Measurements from ENCODE around the gene MAJIN. TPM values are rescaled to one million over a fixed set of nuclear protein-coding genes. Genes with fewer than 3 reads are reported as not detected.

MAJIN gene
- total RNA-seq, 1 experiment from 2014 or later, result not detected

- Mint-ChIP-seq H3K4me1 (ENCODE audit: low read depth, unreplicated experiment) (peaks cover 12% of the 10 kb centered on the region), H3K27ac (ENCODE audit: unreplicated experiment) (no peak overlapping the region), H3K36me3 (ENCODE audit: insufficient read depth, unreplicated experiment) (peaks cover 16% of the 10 kb centered on the region), H3K4me3 (ENCODE audit: unreplicated experiment) (no peak overlapping the region), H3K9me3 (ENCODE audit: unreplicated experiment) (no peaks in the 10 kb centered on the region), H3K27me3 (ENCODE audit: insufficient read depth, unreplicated experiment) (no peaks in the 10 kb centered on the region)
- Histone ChIP-seq H3K9me3 (no peaks in the 10 kb centered on the region), H3K4me1 (peaks cover 7% of the 10 kb centered on the region), H3K36me3 (ENCODE audit: control insufficient read depth, insufficient read depth, low read length) (peaks cover 4% of the 10 kb centered on the region; the same call in 1 of the 2 replicates), H3K27me3 (replicated peaks; ENCODE audit: control insufficient read depth, insufficient read depth, low read length) (no peaks in the 10 kb centered on the region), H3K4me3 (ENCODE audit: low read depth, low read length) (no peak overlapping the region)
- TF ChIP-seq CTCF (IDR thresholded peaks at IDR 0.05; ENCODE audit: insufficient read depth in 1 of 2, low read depth in 1 of 2, low read length in 1 of 2, severe bottlenecking in 1 of 2, unreplicated experiment in 1 of 2), result no peak
- intact Hi-C loops (cut with micrococcal nuclease; ENCODE audit: unreplicated experiment), result no loop called here
- POLR2A ChIA-PET, result no interaction called here
- BruUV-seq (replicated peaks), result no TSS peak
- DNase-seq, result no peak
- CTCF ChIA-PET, result no interaction called here
These were observed 47.9 kb upstream of the MAJIN start for GRCh38 chr11:65019824-65020223.

DNA sequence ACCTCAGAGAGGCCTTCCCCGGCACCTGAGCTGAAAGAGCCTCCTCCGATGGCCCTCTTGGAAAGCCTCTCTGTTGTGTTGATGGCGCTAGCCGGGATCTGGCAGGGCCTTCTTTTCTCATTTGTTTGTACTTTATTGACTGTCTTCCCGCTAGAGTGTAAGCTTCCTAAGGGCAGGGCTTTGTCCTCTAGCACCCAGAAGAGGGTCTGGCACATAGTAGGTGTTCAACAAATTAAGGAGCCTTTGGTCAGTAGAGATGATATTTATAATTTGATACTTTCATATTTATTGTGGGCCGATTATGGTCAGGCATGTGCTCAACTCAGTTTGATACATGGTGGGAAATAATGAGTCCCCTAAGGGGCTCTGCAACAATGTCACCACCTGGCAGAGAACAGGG is 46.0 kb upstream of the MAJIN start:
- Histone ChIP-seq H3K4me1 (peaks cover 12% of the 10 kb centered on the region), H3K36me3 (ENCODE audit: control insufficient read depth, insufficient read depth, low read length) (peaks cover 4% of the 10 kb centered on the region; the same call in 1 of the 2 replicates), H3K4me3 (ENCODE audit: low read depth, low read length) (no peak overlapping the region), H3K9me3 (no peaks in the 10 kb centered on the region), H3K27me3 (replicated peaks; ENCODE audit: control insufficient read depth, insufficient read depth, low read length) (no peaks in the 10 kb centered on the region)
- Mint-ChIP-seq H3K27me3 (ENCODE audit: insufficient read depth, unreplicated experiment) (no peaks in the 10 kb centered on the region), H3K9me3 (ENCODE audit: unreplicated experiment) (no peaks in the 10 kb centered on the region), H3K4me1 (ENCODE audit: low read depth, unreplicated experiment) (peaks cover 17% of the 10 kb centered on the region), H3K27ac (ENCODE audit: unreplicated experiment) (no peak overlapping the region), H3K36me3 (ENCODE audit: insufficient read depth, unreplicated experiment) (peaks cover 29% of the 10 kb centered on the region), H3K4me3 (ENCODE audit: unreplicated experiment) (no peak overlapping the region)
- no peak for TF ChIP-seq CTCF (IDR thresholded peaks at IDR 0.05; ENCODE audit: insufficient read depth in 1 of 2, low read depth in 1 of 2, low read length in 1 of 2, severe bottlenecking in 1 of 2, unreplicated experiment in 1 of 2)
- DNase-seq, result no peak
- ChIA-PET CTCF (no interaction called here), POLR2A (no interaction called here)
- intact Hi-C loops (cut with micrococcal nuclease; ENCODE audit: unreplicated experiment), result no loop called here
- BruUV-seq (replicated peaks), result no TSS peak

DNA sequence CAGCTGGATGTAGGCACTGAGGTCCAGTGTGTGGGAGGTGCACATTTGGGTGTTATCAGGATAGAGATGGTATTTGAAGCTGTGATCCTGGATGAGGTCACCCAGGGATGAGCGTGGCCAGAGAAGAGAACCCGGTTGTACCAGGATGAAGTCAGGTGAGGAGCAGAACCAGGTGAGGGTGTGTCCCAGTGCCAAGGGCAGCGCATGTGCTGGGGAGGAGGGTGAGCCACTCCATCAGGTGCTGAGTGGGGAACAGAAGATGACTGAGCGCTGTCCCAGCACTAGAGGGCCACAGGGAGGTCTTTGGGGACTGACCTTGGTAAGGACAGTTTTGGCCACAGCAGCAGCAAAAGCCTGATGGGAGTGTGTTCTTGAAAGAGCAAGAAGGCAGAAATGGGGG is 44.8 kb upstream of the MAJIN start:
- peak in 1 of 2 experiments; percentile 24 for TF ChIP-seq CTCF (IDR thresholded peaks at IDR 0.05; ENCODE audit: insufficient read depth in 1 of 2, low read depth in 1 of 2, low read length in 1 of 2, severe bottlenecking in 1 of 2, unreplicated experiment in 1 of 2)
- H3K9me3 Mint-ChIP-seq (ENCODE audit: unreplicated experiment), result no peaks in the 10 kb centered on the region
- DNase-seq, result no peak
- Histone ChIP-seq H3K27me3 (replicated peaks; ENCODE audit: control insufficient read depth, insufficient read depth, low read length) (no peaks in the 10 kb centered on the region), H3K36me3 (ENCODE audit: control insufficient read depth, insufficient read depth, low read length) (peaks cover 4% of the 10 kb centered on the region; the same call in 1 of the 2 replicates), H3K4me1 (peaks cover 16% of the 10 kb centered on the region), H3K4me3 (ENCODE audit: low read depth, low read length) (no peak overlapping the region), H3K9me3 (no peaks in the 10 kb centered on the region)
- H3K27ac Mint-ChIP-seq (ENCODE audit: unreplicated experiment), result no peak overlapping the region
- H3K27me3 Mint-ChIP-seq (ENCODE audit: insufficient read depth, unreplicated experiment), result no peaks in the 10 kb centered on the region
- no peak overlapping the region for H3K4me3 Mint-ChIP-seq (ENCODE audit: unreplicated experiment)
- H3K36me3 Mint-ChIP-seq (ENCODE audit: insufficient read depth, unreplicated experiment), result peaks cover 32% of the 10 kb centered on the region
- intact Hi-C loops (cut with micrococcal nuclease; ENCODE audit: unreplicated experiment), result no loop called here
- peaks cover 22% of the 10 kb centered on the region for H3K4me1 Mint-ChIP-seq (ENCODE audit: low read depth, unreplicated experiment)
- ChIA-PET POLR2A (no interaction called here), CTCF (no interaction called here)
- no TSS peak for BruUV-seq (replicated peaks)
